ENCODE results near the gene TM4SF1.

DNA sequence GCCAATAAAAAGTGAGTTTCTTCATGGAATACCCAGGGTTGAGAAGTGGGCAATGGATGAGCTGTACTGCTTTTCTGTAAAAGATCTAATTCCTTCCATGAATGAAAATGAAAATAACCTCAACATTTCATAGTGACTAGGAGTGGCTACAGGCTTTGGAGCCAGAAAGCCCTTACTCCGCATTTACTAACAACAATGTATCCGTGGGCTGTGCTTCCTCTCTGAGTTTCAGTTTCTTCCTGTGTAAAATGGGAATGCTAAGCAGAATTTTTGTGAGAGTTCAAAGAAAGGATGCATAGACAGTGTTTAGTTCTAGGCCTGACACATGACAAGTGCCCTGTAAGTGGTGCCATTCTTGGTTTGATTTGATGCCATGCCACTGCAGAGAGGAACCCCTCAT, 47.5 kb upstream of the TM4SF1 start:
- no peak for TF ChIP-seq SNAI2 (CRISPR knock-in tag; IDR thresholded peaks at IDR 0.05)
- no peak for TF ChIP-seq RARB (CRISPR knock-in tag; IDR thresholded peaks at IDR 0.05)
- TF ChIP-seq CSDC2 (CRISPR knock-in tag; IDR thresholded peaks at IDR 0.05) = no peak
- no peak for TF ChIP-seq ARNTL (CRISPR knock-in tag; IDR thresholded peaks at IDR 0.05; ENCODE audit: borderline replicate concordance, low read depth)
